ENCODE data around the gene KLHDC4.
"Not testable (repeated sequence)": the region's sequence is repeated elsewhere in the genome, so short reads cannot be mapped to it uniquely, and the experiment has no call there.

Gene KLHDC4

DNA sequence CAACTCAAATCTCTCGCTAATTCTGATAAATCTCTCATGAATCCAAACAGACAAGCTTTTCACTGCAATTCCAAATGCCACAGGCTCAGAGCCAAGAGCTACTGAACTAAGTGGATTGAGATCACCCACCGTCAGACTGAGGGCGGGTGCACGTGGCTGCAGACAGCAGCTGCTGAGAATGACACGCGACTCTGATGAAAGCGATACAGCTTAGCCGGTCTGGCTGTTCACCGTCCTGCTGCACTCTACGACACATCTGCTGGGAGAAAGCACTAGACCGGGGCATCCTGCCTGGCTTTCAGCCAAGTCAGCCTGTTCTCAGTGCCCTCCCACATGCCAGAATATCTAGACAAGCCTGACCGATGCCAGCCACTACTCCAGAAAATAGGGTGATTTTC, 42.6 kb downstream of the KLHDC4 start:
- H3K27me3 ChIP-seq (ENCODE audit: insufficient read depth, insufficient read length): no peaks in the 10 kb centered on the region
- no peak for TF ChIP-seq ZNF274 (IDR thresholded peaks at IDR 0.05; ENCODE audit: low read depth, low read length)
- TF ChIP-seq YY1 (IDR thresholded peaks at IDR 0.05; ENCODE audit: insufficient read depth, insufficient read length): no peak
- no peak for TF ChIP-seq SUZ12 (IDR thresholded peaks at IDR 0.05; ENCODE audit: extremely low read depth, insufficient read depth, insufficient read length)
- no peaks in the 10 kb centered on the region for H3K4me1 ChIP-seq (ENCODE audit: insufficient read depth, insufficient read length)
- no peak overlapping the region for H3K4me3 ChIP-seq (ENCODE audit: insufficient read length, low read depth)
- H3K9ac ChIP-seq (ENCODE audit: insufficient read length, low read depth): no peak overlapping the region
- H3K36me3 ChIP-seq (ENCODE audit: insufficient read depth, insufficient read length, low read length): peaks cover 75% of the 10 kb centered on the region
- no peak for DNase-seq (ENCODE audit: low read depth, low spot score)
- peaks cover 17% of the 10 kb centered on the region; the same call in 1 of the 2 replicates for H3K9me3 ChIP-seq (ENCODE audit: insufficient read depth, low read length)

- Histone ChIP-seq H3K9ac (ENCODE audit: insufficient read length, low read depth) (no peak overlapping the region), H3K27me3 (ENCODE audit: insufficient read depth, insufficient read length) (no peaks in the 10 kb centered on the region), H3K36me3 (ENCODE audit: insufficient read depth, insufficient read length, low read length) (peaks cover 72% of the 10 kb centered on the region), H3K9me3 (ENCODE audit: insufficient read depth, low read length) (peaks cover 17% of the 10 kb centered on the region; the same call in 1 of the 2 replicates), H3K4me1 (ENCODE audit: insufficient read depth, insufficient read length) (no peaks in the 10 kb centered on the region), H3K4me3 (ENCODE audit: insufficient read length, low read depth) (no peak overlapping the region)
- DNase-seq (ENCODE audit: low read depth, low spot score): no peak
- no peak for TF ChIP-seq YY1 (IDR thresholded peaks at IDR 0.05; ENCODE audit: insufficient read depth, insufficient read length)
- TF ChIP-seq ZNF274 (IDR thresholded peaks at IDR 0.05; ENCODE audit: low read depth, low read length): no peak
- TF ChIP-seq SUZ12 (IDR thresholded peaks at IDR 0.05; ENCODE audit: extremely low read depth, insufficient read depth, insufficient read length): no peak
Measured at GRCh38 chr16:87722590-87723225, 43.1 kb downstream of the KLHDC4 start.

DNA sequence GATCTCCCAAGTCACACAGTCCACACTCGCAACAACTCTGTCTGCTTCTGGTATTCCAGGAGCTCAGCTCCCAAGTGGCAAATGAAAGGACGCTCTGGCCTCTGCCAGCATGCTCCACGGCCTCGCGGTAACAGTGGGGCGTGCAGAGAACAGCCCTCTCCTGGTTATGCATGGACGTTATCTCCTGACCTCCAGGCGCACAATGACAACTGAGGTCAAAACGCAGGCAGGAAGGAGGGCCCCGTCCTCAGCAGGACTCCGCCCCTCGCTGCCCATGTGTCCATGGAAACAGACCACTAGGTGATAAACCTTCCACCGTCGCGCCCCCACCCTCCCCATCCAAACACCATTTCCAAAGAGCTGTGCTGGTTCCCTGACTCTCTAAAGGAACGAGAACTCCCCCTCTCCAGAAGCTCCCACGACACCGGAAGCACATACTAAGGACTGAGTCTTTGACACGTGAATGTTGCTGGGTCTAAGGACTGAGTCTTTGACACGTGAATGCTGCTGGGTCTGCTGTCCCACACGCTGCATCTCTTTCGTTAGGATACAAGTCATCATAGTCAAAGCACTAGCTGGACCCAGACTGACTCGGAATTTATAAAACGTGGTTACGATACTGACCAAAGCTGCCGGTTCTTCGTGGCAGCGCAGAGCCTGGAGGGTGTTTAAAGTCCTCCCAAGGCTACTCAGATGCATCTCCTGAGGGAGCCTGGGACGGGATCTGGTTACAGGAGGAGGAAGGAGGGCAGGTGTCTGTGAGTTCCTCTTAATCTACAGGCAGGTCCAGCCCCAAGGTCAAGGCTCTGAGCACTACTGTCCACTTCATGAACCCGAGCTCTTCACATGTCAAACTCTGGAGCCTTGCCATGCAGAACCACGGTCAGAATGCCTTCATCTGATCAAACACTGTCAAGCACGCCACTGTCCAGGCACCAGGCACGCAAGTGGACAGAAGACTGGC, 43.9 kb downstream of the KLHDC4 start:
- H3K36me3 ChIP-seq (ENCODE audit: insufficient read depth, insufficient read length, low read length): peaks cover 72% of the 10 kb centered on the region

GRCh38 chr16:87720446-87720845, 45.3 kb downstream of the KLHDC4 start:
- Histone ChIP-seq H3K4me1 (ENCODE audit: insufficient read depth, insufficient read length) (no peaks in the 10 kb centered on the region), H3K9ac (ENCODE audit: insufficient read length, low read depth) (no peak overlapping the region), H3K9me3 (ENCODE audit: insufficient read depth, low read length) (peaks cover 17% of the 10 kb centered on the region; the same call in 1 of the 2 replicates), H3K36me3 (ENCODE audit: insufficient read depth, insufficient read length, low read length) (peaks cover 78% of the 10 kb centered on the region), H3K4me3 (ENCODE audit: insufficient read length, low read depth) (no peak overlapping the region), H3K27me3 (ENCODE audit: insufficient read depth, insufficient read length) (no peaks in the 10 kb centered on the region)
- TF ChIP-seq ZNF274 (IDR thresholded peaks at IDR 0.05; ENCODE audit: low read depth, low read length) (no peak), SUZ12 (IDR thresholded peaks at IDR 0.05; ENCODE audit: extremely low read depth, insufficient read depth, insufficient read length) (no peak), YY1 (IDR thresholded peaks at IDR 0.05; ENCODE audit: insufficient read depth, insufficient read length) (no peak)
- DNase-seq (ENCODE audit: low read depth, low spot score): no peak

More for the DNA sequence above, 43.9 kb downstream of the KLHDC4 start:
- peaks cover 17% of the 10 kb centered on the region; the same call in 1 of the 2 replicates for H3K9me3 ChIP-seq (ENCODE audit: insufficient read depth, low read length)
- no peak for DNase-seq (ENCODE audit: low read depth, low spot score)
- H3K4me1 ChIP-seq (ENCODE audit: insufficient read depth, insufficient read length): no peaks in the 10 kb centered on the region
- H3K27me3 ChIP-seq (ENCODE audit: insufficient read depth, insufficient read length): no peaks in the 10 kb centered on the region
- H3K4me3 ChIP-seq (ENCODE audit: insufficient read length, low read depth): no peak overlapping the region
- TF ChIP-seq YY1 (IDR thresholded peaks at IDR 0.05; ENCODE audit: insufficient read depth, insufficient read length): no peak
- TF ChIP-seq SUZ12 (IDR thresholded peaks at IDR 0.05; ENCODE audit: extremely low read depth, insufficient read depth, insufficient read length): no peak
- no peak for TF ChIP-seq ZNF274 (IDR thresholded peaks at IDR 0.05; ENCODE audit: low read depth, low read length)
- no peak overlapping the region for H3K9ac ChIP-seq (ENCODE audit: insufficient read length, low read depth)

GRCh38 chr16:87718831-87719230, 47.0 kb downstream of the KLHDC4 start:
- H3K27me3 ChIP-seq (ENCODE audit: insufficient read depth, insufficient read length); H3K4me1 ChIP-seq (ENCODE audit: insufficient read depth, insufficient read length); H3K4me3 ChIP-seq (ENCODE audit: insufficient read length, low read depth); H3K9ac ChIP-seq (ENCODE audit: insufficient read length, low read depth); DNase-seq (ENCODE audit: low read depth, low spot score): not testable (repeated sequence)
- Histone ChIP-seq H3K9me3 (ENCODE audit: insufficient read depth, low read length) (peaks cover 17% of the 10 kb centered on the region; the same call in 1 of the 2 replicates), H3K36me3 (ENCODE audit: insufficient read depth, insufficient read length, low read length) (peaks cover 79% of the 10 kb centered on the region)

GRCh38 chr16:87715658-87716057, 50.1 kb downstream of the KLHDC4 start:
- H3K4me1 ChIP-seq (ENCODE audit: insufficient read depth, insufficient read length): no peaks in the 10 kb centered on the region
- no peak for TF ChIP-seq SUZ12 (IDR thresholded peaks at IDR 0.05; ENCODE audit: extremely low read depth, insufficient read depth, insufficient read length)
- no peak for TF ChIP-seq ZNF274 (IDR thresholded peaks at IDR 0.05; ENCODE audit: low read depth, low read length)
- no peak for TF ChIP-seq YY1 (IDR thresholded peaks at IDR 0.05; ENCODE audit: insufficient read depth, insufficient read length)
- no peak overlapping the region for H3K9ac ChIP-seq (ENCODE audit: insufficient read length, low read depth)
- H3K9me3 ChIP-seq (ENCODE audit: insufficient read depth, low read length): peaks cover 15% of the 10 kb centered on the region; the same call in 1 of the 2 replicates
- no peak for DNase-seq (ENCODE audit: low read depth, low spot score)
- no peaks in the 10 kb centered on the region for H3K27me3 ChIP-seq (ENCODE audit: insufficient read depth, insufficient read length)
- H3K4me3 ChIP-seq (ENCODE audit: insufficient read length, low read depth): no peak overlapping the region
- peaks cover 79% of the 10 kb centered on the region for H3K36me3 ChIP-seq (ENCODE audit: insufficient read depth, insufficient read length, low read length)

DNA sequence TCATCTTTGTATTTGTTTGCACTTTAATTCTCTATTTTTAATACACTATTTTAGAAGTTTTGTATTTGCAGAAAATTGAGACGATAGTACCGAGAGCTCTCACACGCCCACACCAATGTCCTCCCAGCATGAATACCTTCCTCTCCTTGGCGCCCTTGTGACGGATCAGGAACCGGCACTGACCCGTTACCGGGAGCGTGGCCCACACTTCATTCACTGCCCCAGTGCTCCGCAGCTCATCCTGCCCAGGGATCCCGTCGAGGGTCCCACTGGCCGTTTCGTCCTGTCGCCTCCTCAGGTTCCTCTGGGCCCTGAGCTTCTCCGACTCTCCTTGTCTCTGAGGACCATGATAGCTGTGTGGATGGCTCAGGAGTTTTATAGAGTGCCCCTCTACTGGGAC, 50.6 kb downstream of the KLHDC4 start:
- H3K9me3 ChIP-seq (ENCODE audit: insufficient read depth, low read length): peaks cover 10% of the 10 kb centered on the region; the same call in 1 of the 2 replicates
- H3K27me3 ChIP-seq (ENCODE audit: insufficient read depth, insufficient read length): no peaks in the 10 kb centered on the region
- DNase-seq (ENCODE audit: low read depth, low spot score): no peak
- H3K4me3 ChIP-seq (ENCODE audit: insufficient read length, low read depth): no peak overlapping the region
- TF ChIP-seq ZNF274 (IDR thresholded peaks at IDR 0.05; ENCODE audit: low read depth, low read length) (no peak), SUZ12 (IDR thresholded peaks at IDR 0.05; ENCODE audit: extremely low read depth, insufficient read depth, insufficient read length) (no peak), YY1 (IDR thresholded peaks at IDR 0.05; ENCODE audit: insufficient read depth, insufficient read length) (no peak)
- H3K4me1 ChIP-seq (ENCODE audit: insufficient read depth, insufficient read length): no peaks in the 10 kb centered on the region
- H3K9ac ChIP-seq (ENCODE audit: insufficient read length, low read depth): no peak overlapping the region
- peaks cover 79% of the 10 kb centered on the region for H3K36me3 ChIP-seq (ENCODE audit: insufficient read depth, insufficient read length, low read length)

Measured in NT2/D1 (cell line).